B cell (primary cell): ENCODE results near the gene PLEKHG4B. TPM values are rescaled to one million over a fixed set of nuclear protein-coding genes. Genes with fewer than 3 reads are reported as not detected.

Source experiments
- ATAC-seq: fragments of 200-7000 bp; cut with Tn5 transposase; one replicate; pipeline ENCODE4 v1.10.0; 2021; ENCODE audit warnings: low read depth, mild to moderate bottlenecking, moderate number of reproducible peaks, moderate library complexity
- CTCF ChIA-PET: fragments of 350-600 bp; sonication (Branson Sonifier 250); formaldehyde crosslinking; loops from one replicate; lab custom pipeline; 2021; ENCODE audit warnings: antibody characterized with exemption, inconsistent platforms; lab: Charles Lee
- POLR2A ChIA-PET: fragments of 350-600 bp; sonication (Branson Sonifier 250); formaldehyde crosslinking; loops from one replicate; lab custom pipeline; 2021; ENCODE audit warnings: antibody characterized with exemption; lab: Charles Lee
- DNase-seq: peaks from one replicate; pipeline ENCODE4 v3.0.0; 2013
- H2AFZ ChIP-seq: 2 replicates; pipeline ENCODE4 v1.6.1; 2012; ENCODE audit warnings: mild to moderate bottlenecking, low read depth, low read length; ENCODE audit not compliant: insufficient read depth, poor library complexity, severe bottlenecking
- H3K27ac ChIP-seq, 2 donors: 1 replicate in 1 of 2; 2 replicates in 1 of 2; pipeline ENCODE4 v1.5.1; 2012 to 2013; ENCODE audit warnings: low read length in 2 of 2, mild to moderate bottlenecking in 2 of 2, moderate library complexity in 1 of 2
- H3K27me3 ChIP-seq, 4 experiments: fragments of 200-600 bp in 1 of 4; sonication (generic) in 1 of 4; replicated peaks in 1 of 4; 1 replicate in 2 of 4; 2 replicates in 2 of 4; pipeline versions ENCODE4 v1.6.1 to v1.7.0; 2013 to 2016; ENCODE audit warnings: low read length in 3 of 4, mild to moderate bottlenecking in 2 of 4, mixed read lengths in 1 of 4, moderate library complexity in 1 of 4; ENCODE audit not compliant: insufficient read depth in 4 of 4, control insufficient read depth in 3 of 4; ENCODE audit errors: control extremely low read depth in 1 of 4
- H3K36me3 ChIP-seq, 2 experiments: replicated peaks in 1 of 2; 1 replicate in 1 of 2; 2 replicates in 1 of 2; pipeline versions ENCODE4 v1.6.1 to v1.7.1; 2013; ENCODE audit warnings: low read length in 1 of 2; ENCODE audit not compliant: insufficient read depth in 2 of 2, control insufficient read depth in 1 of 2; ENCODE audit errors: control extremely low read depth in 1 of 2, extremely low read depth in 1 of 2
- H3K4me1 ChIP-seq, 2 donors: fragments of 200-600 bp in 1 of 2; sonication (generic) in 1 of 2; 1 replicate in 1 of 2; 2 replicates in 1 of 2; pipeline versions ENCODE4 v1.5.1 to v1.6.1; 2013 to 2017; ENCODE audit warnings: low read length in 2 of 2; ENCODE audit not compliant: control insufficient read depth in 2 of 2, insufficient read depth in 2 of 2
- H3K4me2 ChIP-seq: replicated peaks from 2 replicates; pipeline ENCODE3; 2012; ENCODE audit warnings: mild to moderate bottlenecking, low read depth, low read length; ENCODE audit not compliant: poor library complexity, severe bottlenecking
- H3K4me3 ChIP-seq, 5 experiments: fragments of 200-600 bp in 1 of 5; sonication (generic) in 1 of 5; 1 replicate in 3 of 5; 2 replicates in 2 of 5; pipeline versions ENCODE4 v1.5.1 to v1.7.0; 2011 to 2016; ENCODE audit warnings: low read length in 4 of 5, mild to moderate bottlenecking in 4 of 5, low read depth in 2 of 5, control low read depth in 1 of 5, moderate library complexity in 1 of 5; ENCODE audit not compliant: insufficient read depth in 1 of 5; ENCODE audit errors: control extremely low read depth in 1 of 5, extremely low read depth in 1 of 5
- H3K79me2 ChIP-seq: fragments of 200-600 bp; sonication (generic); one replicate; pipeline ENCODE4 v1.6.0; 2016; ENCODE audit warnings: low read length; ENCODE audit not compliant: control insufficient read depth, insufficient read depth
- H3K9ac ChIP-seq: fragments of 200-600 bp; sonication (generic); 2 replicates; pipeline ENCODE4 v1.6.1; 2017; ENCODE audit warnings: mild to moderate bottlenecking, low read length, moderate library complexity
- H3K9me3 ChIP-seq, 3 donors: one replicate each; pipeline versions ENCODE4 v1.6.1 to v1.7.1; 2013; ENCODE audit warnings: low read length in 2 of 3; ENCODE audit not compliant: control insufficient read depth in 2 of 3, insufficient read depth in 1 of 3; ENCODE audit errors: control extremely low read depth in 1 of 3
- H4K20me1 ChIP-seq: 2 replicates; pipeline ENCODE4 v1.6.0; 2012; ENCODE audit warnings: mild to moderate bottlenecking, low read length; ENCODE audit not compliant: insufficient read depth, control insufficient read depth, poor library complexity, severe bottlenecking
- H3K27ac Mint-ChIP-seq: one replicate; pipeline ENCODE4 v1.8.0; 2021; ENCODE audit warnings: mixed read lengths
- H3K27me3 Mint-ChIP-seq: one replicate; pipeline ENCODE4 v1.8.0; 2021; ENCODE audit warnings: mixed read lengths
- H3K4me1 Mint-ChIP-seq: one replicate; pipeline ENCODE4 v1.8.0; 2021; ENCODE audit warnings: mixed read lengths
- H3K4me3 Mint-ChIP-seq: one replicate; pipeline ENCODE4 v1.8.0; 2021; ENCODE audit warnings: mixed read lengths
- H3K9me3 Mint-ChIP-seq: one replicate; pipeline ENCODE4 v1.8.0; 2022; ENCODE audit warnings: mixed read lengths; ENCODE audit not compliant: insufficient read depth
- CTCF ChIP-seq: fragments of 200-600 bp; IDR thresholded peaks from one replicate; pipeline ENCODE4 v1.8.0; 2022; ENCODE audit warnings: antibody characterized with exemption, mild to moderate bottlenecking
- EZH2 ChIP-seq: IDR thresholded peaks from 2 replicates; pipeline ENCODE4 v1.6.1; 2012; ENCODE audit warnings: borderline replicate concordance, low read depth, mild to moderate bottlenecking, moderate library complexity, low read length; ENCODE audit not compliant: insufficient read depth, poor library complexity, severe bottlenecking
- WGBS: methylation state at CpG from one replicate; pipeline ENCODE4 v1.1.5; 2013; ENCODE audit warnings: missing lambda C conversion rate; ENCODE audit not compliant: insufficient coverage; 5-methylcytosine and 5-hydroxymethylcytosine counted together
- intact Hi-C: fragments of 100-400 bp; cut with micrococcal nuclease; formaldehyde crosslinking; loops from one replicate; pipeline ENCODE4 v1.10.0; 2022
- polyA plus RNA-seq: library from polyadenylated mRNA; depleted of rRNA; stranded (reverse); fragments of >200 nt; gene quantifications from 2 replicates; pipeline ENCODE4 v1.2.3, GENCODE V29; 2012
- total RNA-seq, 2 donors: library from RNA; stranded (reverse); fragments of 120-200 nt in 1 of 2; gene quantifications; 1 replicate in 1 of 2; 2 replicates in 1 of 2; pipeline versions ENCODE4 v1.2.3 to v1.2.4, GENCODE V29; 2013 to 2022

PLEKHG4B gene
- total and polyA plus RNA-seq, 2 donors (not counting 1 experiment from before 2014, with no cell fraction given), result not detected

- Histone ChIP-seq H3K27me3 (peaks cover 0 to 42% (median 12%) of the 10 kb centered on the region in 4 experiments), H2AFZ (no peak overlapping the region), H3K4me2 (no peak overlapping the region), H3K27ac (no peak overlapping the region), H3K4me3 (no peak overlapping the region), H3K9ac (no peak overlapping the region), H4K20me1 (no peaks in the 10 kb centered on the region), H3K79me2 (no peaks in the 10 kb centered on the region), H3K4me1 (peaks cover 4% of the 10 kb centered on the region in 2 donors), H3K9me3 (peaks cover 0 to 39% (median 0%) of the 10 kb centered on the region in 3 donors), H3K36me3 (no peaks in the 10 kb centered on the region)
- H3K27me3 Mint-ChIP-seq, result peaks cover 37% of the 10 kb centered on the region
- no peak overlapping the region for H3K4me3 Mint-ChIP-seq
- CTCF ChIA-PET, result no interaction called here
- intact Hi-C loops, result no loop called here
- no peak overlapping the region for H3K27ac Mint-ChIP-seq
- TF ChIP-seq CTCF, result no peak
- TF ChIP-seq EZH2, result no peak
- no peak for ATAC-seq
- POLR2A ChIA-PET, result no interaction called here
- peaks cover 2% of the 10 kb centered on the region for H3K4me1 Mint-ChIP-seq
- DNase-seq, result no peak
- WGBS, result 84% methylated on average over 52 of the region's 60 CpGs
- H3K9me3 Mint-ChIP-seq, result no peaks in the 10 kb centered on the region
These were observed 41.1 kb upstream of the PLEKHG4B start for GRCh38 chr5:50724-51499.

- peaks cover 0 to 42% (median 12%) of the 10 kb centered on the region in 4 experiments for H3K27me3 ChIP-seq
- 83% methylated on average over 24 of the region's 24 CpGs for WGBS
These were observed 40.5 kb upstream of the PLEKHG4B start for GRCh38 chr5:51500-51823.

More at GRCh38 chr5:51500-51823, 40.5 kb upstream of the PLEKHG4B start:
- no peaks in the 10 kb centered on the region for H4K20me1 ChIP-seq
- H2AFZ ChIP-seq, result no peak overlapping the region
- no peak for DNase-seq
- H3K9me3 Mint-ChIP-seq, result no peaks in the 10 kb centered on the region
- H3K4me2 ChIP-seq, result no peak overlapping the region
- ChIA-PET POLR2A (no interaction called here), CTCF (no interaction called here)
- no peaks in the 10 kb centered on the region for H3K79me2 ChIP-seq
- ATAC-seq, result no peak
- no peak overlapping the region for H3K9ac ChIP-seq
- peaks cover 4% of the 10 kb centered on the region in 2 donors for H3K4me1 ChIP-seq
- TF ChIP-seq CTCF (no peak), EZH2 (no peak)
- peaks cover 0 to 40% (median 0%) of the 10 kb centered on the region in 3 donors for H3K9me3 ChIP-seq
- H3K27ac ChIP-seq, result no peak overlapping the region
- H3K4me1 Mint-ChIP-seq, result peaks cover 2% of the 10 kb centered on the region
- H3K27ac Mint-ChIP-seq, result no peak overlapping the region
- H3K27me3 Mint-ChIP-seq, result peaks cover 38% of the 10 kb centered on the region
- H3K36me3 ChIP-seq, result no peaks in the 10 kb centered on the region
- intact Hi-C loops, result no loop called here
- no peak overlapping the region for H3K4me3 Mint-ChIP-seq
- no peak overlapping the region for H3K4me3 ChIP-seq
